GM18951 (cell line): ENCODE measurements around the gene BCAT1.
"Not testable (repeated sequence)": the region's sequence is repeated elsewhere in the genome, so short reads cannot be mapped to it uniquely, and the experiment has no call there.

Experiments used
- POLR2A ChIP-seq: IDR thresholded peaks from 4 replicates; pipeline ENCODE4 v1.6.1; 2011; ENCODE audit warnings: mild to moderate bottlenecking; ENCODE audit not compliant: insufficient read length, insufficient read depth; ENCODE audit errors: extremely low read depth
- in situ Hi-C: fragments of 300-500 bp; cut with MboI; formaldehyde crosslinking; loops from one replicate; pipeline ENCODE4 v1.12.0; 2022; ENCODE audit warnings: low sequenced_read_pairs, mixed read lengths, inconsistent platforms; ENCODE audit not compliant: unreplicated experiment

The BCAT1 gene

GRCh38 chr12:24864796-24865125 is 84.1 kb downstream of the BCAT1 start:
- no peak for TF ChIP-seq POLR2A
- in situ Hi-C loops = no loop called here

- TF ChIP-seq POLR2A = no peak
Observed at GRCh38 chr12:24861766-24862540, 86.9 kb downstream of the BCAT1 start.

GRCh38 chr12:24860546-24860945 is 88.4 kb downstream of the BCAT1 start:
- in situ Hi-C loops = no loop called here
- no peak for TF ChIP-seq POLR2A

More at GRCh38 chr12:24861766-24862540, 86.9 kb downstream of the BCAT1 start:
- in situ Hi-C loops = no loop called here

- TF ChIP-seq POLR2A = no peak
- in situ Hi-C loops = no loop called here
Observed at GRCh38 chr12:24856541-24856940, 92.4 kb downstream of the BCAT1 start.

GRCh38 chr12:24854908-24855307 is 94.0 kb downstream of the BCAT1 start:
- in situ Hi-C loops = no loop called here
- no peak for TF ChIP-seq POLR2A

- in situ Hi-C loops = no loop called here
- TF ChIP-seq POLR2A = no peak
Observed at GRCh38 chr12:24854017-24854416, 94.9 kb downstream of the BCAT1 start.

- in situ Hi-C loops = no loop called here
- no peak for TF ChIP-seq POLR2A
Observed at GRCh38 chr12:24853588-24853987, 95.3 kb downstream of the BCAT1 start.

- in situ Hi-C loops = no loop called here
- no peak for TF ChIP-seq POLR2A
Observed at GRCh38 chr12:24853094-24853493, 95.8 kb downstream of the BCAT1 start.

- in situ Hi-C loops = no loop called here
Observed at GRCh38 chr12:24852420-24852819, 96.5 kb downstream of the BCAT1 start.

GRCh38 chr12:24851883-24852282 is 97.0 kb downstream of the BCAT1 start:
- in situ Hi-C loops = not testable (repeated sequence)

More at GRCh38 chr12:24852420-24852819, 96.5 kb downstream of the BCAT1 start:
- no peak for TF ChIP-seq POLR2A

GRCh38 chr12:24851341-24851740 is 97.6 kb downstream of the BCAT1 start:
- in situ Hi-C loops = no loop called here
- TF ChIP-seq POLR2A = no peak

- in situ Hi-C loops = no loop called here
- no peak for TF ChIP-seq POLR2A
Observed at GRCh38 chr12:24850496-24850895, 98.4 kb downstream of the BCAT1 start.

GRCh38 chr12:24848941-24849477 is 99.9 kb downstream of the BCAT1 start:
- no peak for TF ChIP-seq POLR2A
- in situ Hi-C loops = loop anchor here (25.0 kb wide), 1 partner anchor 288 kb away; no protein-coding TSS in a partner anchor

GRCh38 chr12:24846689-24847088 is 102.2 kb downstream of the BCAT1 start:
- TF ChIP-seq POLR2A = no peak
- in situ Hi-C loops = loop anchor here (25.0 kb wide), 1 partner anchor 291 kb away; no protein-coding TSS in a partner anchor
